ENCODE measurements around the gene ENTREP1. TPM values are rescaled to one million over a fixed set of nuclear protein-coding genes. Genes with fewer than 3 reads are reported as not detected.
"Not testable (repeated sequence)": the region's sequence is repeated elsewhere in the genome, so short reads cannot be mapped to it uniquely, and the experiment has no call there.

ENTREP1 gene
- total RNA-seq, 1 experiment from 2014 or later, result 0.35 TPM

- no peak overlapping the region for H3K4me3 ChIP-seq
- no TSS peak for BruUV-seq (replicated peaks)
- no peaks in the 10 kb centered on the region for H3K79me2 ChIP-seq (ENCODE audit: low read depth)
- ChIA-PET POLR2A (ENCODE audit: unreplicated experiment) (no interaction called here), CTCF (no interaction called here)
- intact Hi-C loops (cut with micrococcal nuclease; ENCODE audit: unreplicated experiment), result no loop called here
- no peaks in the 10 kb centered on the region for H3K4me1 ChIP-seq (replicated peaks; ENCODE audit: insufficient read depth)
- H3F3A ChIP-seq (ENCODE audit: insufficient read depth, low read depth), result no peaks in the 10 kb centered on the region
- H3K9me3 ChIP-seq (ENCODE audit: insufficient read depth, low read depth), result no peaks in the 10 kb centered on the region
- H4K20me1 ChIP-seq (ENCODE audit: insufficient read depth), result no peaks in the 10 kb centered on the region
- H3K27me3 ChIP-seq (ENCODE audit: insufficient read depth, low read depth), result no peaks in the 10 kb centered on the region; the same call in 1 of the 2 replicates
- H3K27ac ChIP-seq, result no peak overlapping the region
- no peak overlapping the region for H2AFZ ChIP-seq
- H3K4me2 ChIP-seq, result no peak overlapping the region
- H3K36me3 ChIP-seq (ENCODE audit: low read depth), result no peaks in the 10 kb centered on the region
- no peak for TF ChIP-seq EZH2 (IDR thresholded peaks at IDR 0.05; ENCODE audit: low read depth)
- TF ChIP-seq, protein P1, sequence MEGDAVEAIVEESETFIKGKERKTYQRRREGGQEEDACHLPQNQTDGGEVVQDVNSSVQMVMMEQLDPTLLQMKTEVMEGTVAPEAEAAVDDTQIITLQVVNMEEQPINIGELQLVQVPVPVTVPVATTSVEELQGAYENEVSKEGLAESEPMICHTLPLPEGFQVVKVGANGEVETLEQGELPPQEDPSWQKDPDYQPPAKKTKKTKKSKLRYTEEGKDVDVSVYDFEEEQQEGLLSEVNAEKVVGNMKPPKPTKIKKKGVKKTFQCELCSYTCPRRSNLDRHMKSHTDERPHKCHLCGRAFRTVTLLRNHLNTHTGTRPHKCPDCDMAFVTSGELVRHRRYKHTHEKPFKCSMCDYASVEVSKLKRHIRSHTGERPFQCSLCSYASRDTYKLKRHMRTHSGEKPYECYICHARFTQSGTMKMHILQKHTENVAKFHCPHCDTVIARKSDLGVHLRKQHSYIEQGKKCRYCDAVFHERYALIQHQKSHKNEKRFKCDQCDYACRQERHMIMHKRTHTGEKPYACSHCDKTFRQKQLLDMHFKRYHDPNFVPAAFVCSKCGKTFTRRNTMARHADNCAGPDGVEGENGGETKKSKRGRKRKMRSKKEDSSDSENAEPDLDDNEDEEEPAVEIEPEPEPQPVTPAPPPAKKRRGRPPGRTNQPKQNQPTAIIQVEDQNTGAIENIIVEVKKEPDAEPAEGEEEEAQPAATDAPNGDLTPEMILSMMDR (conservative IDR thresholded peaks at IDR 0.05), result no peak
- H3K9me2 ChIP-seq (ENCODE audit: insufficient read depth), result no peaks in the 10 kb centered on the region
- no peak for DNase-seq
These were observed 25.7 kb upstream of the ENTREP1 start for GRCh38 chr9:69299315-69299714.

- H3K4me3 ChIP-seq, result no peak overlapping the region
- H3K4me1 ChIP-seq (replicated peaks; ENCODE audit: insufficient read depth), result no peaks in the 10 kb centered on the region
- no peaks in the 10 kb centered on the region for H4K20me1 ChIP-seq (ENCODE audit: insufficient read depth)
- intact Hi-C loops (cut with micrococcal nuclease; ENCODE audit: unreplicated experiment), result no loop called here
- no peak overlapping the region for H3K4me2 ChIP-seq
- no peaks in the 10 kb centered on the region for H3K36me3 ChIP-seq (ENCODE audit: low read depth)
- H3K9me2 ChIP-seq (ENCODE audit: insufficient read depth), result no peaks in the 10 kb centered on the region
- BruUV-seq (replicated peaks), result no TSS peak
- H3K27me3 ChIP-seq (ENCODE audit: insufficient read depth, low read depth), result no peaks in the 10 kb centered on the region; the same call in 1 of the 2 replicates
- ChIA-PET CTCF (no interaction called here), POLR2A (ENCODE audit: unreplicated experiment) (no interaction called here)
- H2AFZ ChIP-seq, result no peak overlapping the region
- no peaks in the 10 kb centered on the region for H3K9me3 ChIP-seq (ENCODE audit: insufficient read depth, low read depth)
- H3K27ac ChIP-seq, result no peak overlapping the region
- no peaks in the 10 kb centered on the region for H3F3A ChIP-seq (ENCODE audit: insufficient read depth, low read depth)
- no peak for TF ChIP-seq EZH2 (IDR thresholded peaks at IDR 0.05; ENCODE audit: low read depth)
- TF ChIP-seq, protein P1 (conservative IDR thresholded peaks at IDR 0.05), result no peak
- no peaks in the 10 kb centered on the region for H3K79me2 ChIP-seq (ENCODE audit: low read depth)
- DNase-seq, result no peak
These were observed 25.2 kb upstream of the ENTREP1 start for GRCh38 chr9:69299826-69300225.

DNA sequence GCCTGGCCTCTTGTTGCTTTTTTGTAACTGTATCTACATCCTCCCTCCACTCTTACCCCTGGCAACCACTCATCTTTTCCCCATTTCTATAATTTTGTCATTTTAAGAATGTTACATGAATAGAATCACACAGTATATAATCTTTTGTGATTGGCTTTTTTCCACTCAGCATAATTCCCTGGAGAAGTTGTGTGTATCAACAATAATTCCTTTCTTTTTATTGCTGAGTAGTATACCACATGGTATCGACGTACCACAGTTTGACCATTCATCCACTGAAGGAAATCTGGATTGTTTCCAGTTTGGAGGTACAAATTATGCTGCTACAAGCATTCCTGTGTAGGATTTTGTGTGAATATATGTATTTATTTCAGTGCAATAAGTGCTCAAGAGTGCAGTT is 21.7 kb upstream of the ENTREP1 start:
- H3K4me1 ChIP-seq (replicated peaks; ENCODE audit: insufficient read depth), result no peaks in the 10 kb centered on the region
- H3K4me3 ChIP-seq, result no peak overlapping the region
- H4K20me1 ChIP-seq (ENCODE audit: insufficient read depth), result no peaks in the 10 kb centered on the region
- TF ChIP-seq, protein P1 (conservative IDR thresholded peaks at IDR 0.05), result no peak
- no peak for TF ChIP-seq EZH2 (IDR thresholded peaks at IDR 0.05; ENCODE audit: low read depth)
- intact Hi-C loops (cut with micrococcal nuclease; ENCODE audit: unreplicated experiment), result no loop called here
- H3K9me2 ChIP-seq (ENCODE audit: insufficient read depth), result no peaks in the 10 kb centered on the region
- no peaks in the 10 kb centered on the region for H3F3A ChIP-seq (ENCODE audit: insufficient read depth, low read depth)
- no peak for DNase-seq
- BruUV-seq (replicated peaks), result no TSS peak
- POLR2A ChIA-PET (ENCODE audit: unreplicated experiment), result interaction anchor here (0.6 kb wide), 1 partner anchor 42 kb away, joined by 5 read pairs; no protein-coding TSS in a partner anchor
- no peaks in the 10 kb centered on the region for H3K79me2 ChIP-seq (ENCODE audit: low read depth)
- no peak overlapping the region for H3K4me2 ChIP-seq
- H3K9me3 ChIP-seq (ENCODE audit: insufficient read depth, low read depth), result no peaks in the 10 kb centered on the region
- H3K27ac ChIP-seq, result no peak overlapping the region
- H3K36me3 ChIP-seq (ENCODE audit: low read depth), result no peaks in the 10 kb centered on the region
- no peak overlapping the region for H2AFZ ChIP-seq
- CTCF ChIA-PET, result no interaction called here
- no peaks in the 10 kb centered on the region; the same call in 1 of the 2 replicates for H3K27me3 ChIP-seq (ENCODE audit: insufficient read depth, low read depth)

- BruUV-seq (replicated peaks); CTCF ChIA-PET; POLR2A ChIA-PET (ENCODE audit: unreplicated experiment); H3K27ac ChIP-seq; H3F3A ChIP-seq (ENCODE audit: insufficient read depth, low read depth); H2AFZ ChIP-seq; H3K9me3 ChIP-seq (ENCODE audit: insufficient read depth, low read depth); H3K4me3 ChIP-seq; H3K36me3 ChIP-seq (ENCODE audit: low read depth); H3K27me3 ChIP-seq (ENCODE audit: insufficient read depth, low read depth); H3K4me2 ChIP-seq; H3K79me2 ChIP-seq (ENCODE audit: low read depth); intact Hi-C loops (cut with micrococcal nuclease; ENCODE audit: unreplicated experiment); H3K9me2 ChIP-seq (ENCODE audit: insufficient read depth); H3K4me1 ChIP-seq (replicated peaks; ENCODE audit: insufficient read depth); H4K20me1 ChIP-seq (ENCODE audit: insufficient read depth); DNase-seq: not testable (repeated sequence)
These were observed 18.0 kb upstream of the ENTREP1 start for GRCh38 chr9:69306895-69307445.
